HepG2 (cell line): ENCODE measurements around the gene MRPL3. TPM values are rescaled to one million over a fixed set of nuclear protein-coding genes. Genes with fewer than 3 reads are reported as not detected.

Experiments
- ATAC-seq: fragments of 200-7000 bp; cut with Tn5 transposase; 3 replicates; pipeline ENCODE4 v1.9.1; 2020; ENCODE audit warnings: mild to moderate bottlenecking, moderate library complexity
- BruUV-seq: library from RNA; stranded (reverse); fragments of 400-500 nt; replicated peaks from 2 replicates; lab custom pipeline; 2021; lab: Mats Ljungman, UMichigan
- CTCF ChIA-PET: fragments of 300-600 bp; formaldehyde crosslinking; extraction: SDS; loops from one replicate; lab custom pipeline; 2021; ENCODE audit warnings: low total read pairs, inconsistent platforms, low intra/inter-chr PET ratio; lab: Yijun Ruan, JAX
- POLR2A ChIA-PET: fragments of 350-600 bp; sonication (Branson Sonifier 250); formaldehyde crosslinking; loops from one replicate; lab custom pipeline; 2020; ENCODE audit warnings: antibody characterized with exemption, inconsistent platforms; lab: Yijun Ruan, JAX
- DNase-seq: peaks from one replicate; pipeline ENCODE4 v3.0.0-alpha.2; 2015; ENCODE audit warnings: low spot score
- FAIRE-seq: peaks from 3 replicates; lab custom pipeline; 2011; peaks lifted over from hg19 to GRCh38; lab: Jason Lieb, UNC
- H2AFZ ChIP-seq: one replicate; pipeline ENCODE4 v1.6.1; 2011; ENCODE audit warnings: low read length, inconsistent platforms
- H3K27ac ChIP-seq: fragments of 300-600 bp; 3 replicates; pipeline ENCODE4 v1.8.0; 2011; ENCODE audit warnings: mixed run types, mild to moderate bottlenecking, mixed read lengths, low read length, inconsistent platforms; ENCODE audit not compliant: insufficient read depth; ENCODE audit errors: extremely low read length
- H3K27me3 ChIP-seq, 2 experiments: fragments of 200-600 bp in 1 of 2; 2 replicates in 1 of 2; 3 replicates in 1 of 2; pipeline versions ENCODE4 v1.6.0 to v1.8.0; 2011; ENCODE audit warnings: low read length in 2 of 2, mild to moderate bottlenecking in 2 of 2, moderate library complexity in 2 of 2, inconsistent platforms in 1 of 2; ENCODE audit not compliant: insufficient read depth in 2 of 2, control insufficient read depth in 1 of 2
- H3K36me3 ChIP-seq, 2 experiments: fragments of 200-600 bp in 1 of 2; replicated peaks in 1 of 2; 2 replicates in 1 of 2; 3 replicates in 1 of 2; pipeline versions ENCODE4 v1.5.1 to v1.8.0; 2011; ENCODE audit warnings: low read length in 2 of 2, inconsistent platforms in 1 of 2; ENCODE audit not compliant: insufficient read depth in 2 of 2, control insufficient read depth in 1 of 2
- H3K4me1 ChIP-seq: 2 replicates; pipeline ENCODE4 v1.5.1; 2012; ENCODE audit warnings: low read length, inconsistent platforms; ENCODE audit not compliant: insufficient read depth
- H3K4me2 ChIP-seq: 2 replicates; pipeline ENCODE4 v1.6.0; 2011; ENCODE audit warnings: low read depth, low read length, inconsistent platforms
- H3K4me3 ChIP-seq, 3 experiments: fragments of 200-600 bp in 1 of 3; sonication (generic), shearing (Covaris generic) in 1 of 3; replicated peaks in 1 of 3; 2 replicates each; pipeline ENCODE4 v1.5.1; 2011 to 2016; ENCODE audit warnings: low read length in 3 of 3, inconsistent platforms in 2 of 3, low read depth in 2 of 3, mild to moderate bottlenecking in 2 of 3, control low read depth in 1 of 3, mixed read lengths in 1 of 3; ENCODE audit not compliant: insufficient read depth in 1 of 3
- H3K79me2 ChIP-seq: one replicate; pipeline ENCODE4 v1.6.1; 2011; ENCODE audit warnings: low read length, inconsistent platforms; ENCODE audit not compliant: insufficient read depth
- H3K9ac ChIP-seq: 2 replicates; pipeline ENCODE4 v1.6.0; 2011; ENCODE audit warnings: mild to moderate bottlenecking, low read depth, low read length, inconsistent platforms; ENCODE audit not compliant: insufficient read depth
- H3K9me3 ChIP-seq: 2 replicates; pipeline ENCODE4 v1.5.1; 2012; ENCODE audit warnings: mild to moderate bottlenecking, low read length
- H4K20me1 ChIP-seq: 2 replicates; pipeline ENCODE4 v1.6.0; 2011; ENCODE audit warnings: inconsistent platforms, mild to moderate bottlenecking, low read length, moderate library complexity; ENCODE audit not compliant: insufficient read depth
- HOXD1 ChIP-seq: sonication (generic); formaldehyde crosslinking; IDR thresholded peaks from 2 replicates; pipeline ENCODE4 v1.5.0; 2020; ENCODE audit warnings: missing genetic modification reagents
- KDM6A ChIP-seq: IDR thresholded peaks from 2 replicates; pipeline ENCODE4 v1.6.1; 2016; ENCODE audit warnings: low read depth
- NFE2L2 ChIP-seq: fragments of 150-350 bp; IDR thresholded peaks from 2 replicates; pipeline ENCODE4 v1.6.1; 2014; ENCODE audit warnings: low read length
- PCBP1 ChIP-seq: fragments of 200-400 bp; formaldehyde crosslinking; IDR thresholded peaks from 2 replicates; pipeline ENCODE4 v1.6.1; 2017; ENCODE audit warnings: mild to moderate bottlenecking, low read depth, low read length, borderline replicate concordance
- SMYD3 ChIP-seq: sonication (generic); formaldehyde crosslinking; IDR thresholded peaks from 2 replicates; pipeline ENCODE4 v1.8.1; 2023; ENCODE audit warnings: mild to moderate bottlenecking, missing genetic modification reagents
- SNRNP70 ChIP-seq: fragments of 200-400 bp; formaldehyde crosslinking; IDR thresholded peaks from 2 replicates; pipeline ENCODE4 v1.6.1; 2017; ENCODE audit warnings: mild to moderate bottlenecking, low read depth, low read length, moderate library complexity
- ZC3H4 ChIP-seq: sonication (generic); formaldehyde crosslinking; IDR thresholded peaks from 2 replicates; pipeline ENCODE4 v1.4.0; 2020; ENCODE audit warnings: missing genetic modification reagents, borderline replicate concordance
- ZKSCAN8 ChIP-seq: IDR thresholded peaks from 2 replicates; pipeline ENCODE4 v1.6.1; 2016; ENCODE audit warnings: borderline replicate concordance, missing genetic modification reagents, missing compliant biosample characterization
- ZNF207 ChIP-seq: fragments of 450-650 bp; IDR thresholded peaks from 2 replicates; pipeline ENCODE4 v1.6.1; 2016; ENCODE audit warnings: antibody characterized with exemption, borderline replicate concordance
- ZNF766 ChIP-seq: sonication (generic); formaldehyde crosslinking; IDR thresholded peaks from 2 replicates; pipeline ENCODE4 v1.5.0; 2020; ENCODE audit warnings: missing genetic modification reagents, borderline replicate concordance
- WGBS: methylation state at CpG from one replicate; pipeline ENCODE4 v1.1.6; 2017; ENCODE audit warnings: low lambda C conversion rate; 5-methylcytosine and 5-hydroxymethylcytosine counted together
- in situ Hi-C: cut with HindIII; loops from 2 replicates; pipeline ENCODE4 v1.10.0; 2017; ENCODE audit warnings: low pct_unique_long_range_greater_than_20kb; ENCODE audit not compliant: extremely low pct_ligation_motif_present
- intact Hi-C: fragments of 100-400 bp; cut with micrococcal nuclease; formaldehyde crosslinking; loops from one replicate; pipeline ENCODE4 v1.10.0; 2022; ENCODE audit not compliant: unreplicated experiment
- polyA plus RNA-seq, 8 experiments: library from polyadenylated mRNA; depleted of rRNA in 3 of 8; stranded (reverse) in 7 of 8; unstranded in 1 of 8; fragments of >200 nt; fragmentation: Illumina TruSeq in 4 of 8; extraction: Trizol in 4 of 8; gene quantifications; 2 replicates each; pipeline versions ENCODE4 v1.2.1 to v1.2.3, GENCODE V29; 2011 to 2016; ENCODE audit warnings: low read depth in 4 of 8, missing spikeins in 1 of 8, mixed read lengths in 1 of 8; ENCODE audit not compliant: insufficient read depth in 1 of 8
- total RNA-seq, 5 experiments: library from RNA; depleted of rRNA; stranded (reverse); fragments of >200 nt; fragmentation: Illumina TruSeq; extraction: Trizol; gene quantifications; 2 replicates each; pipeline ENCODE4 v1.2.3, GENCODE V29; 2016; ENCODE audit warnings: low read depth in 1 of 5
- TF ChIP-seq, protein P1 (sequence below): sonication (generic); formaldehyde crosslinking; IDR thresholded peaks from 2 replicates; pipeline ENCODE4 v1.8.1; 2022; ENCODE audit warnings: low read depth, mild to moderate bottlenecking, missing genetic modification reagents

The MRPL3 gene
- total and polyA plus RNA-seq, 2 of the 13 experiments (the other 11 are each of a cell fraction or from before 2014, with no cell fraction given), result 114 to 172 TPM

DNA sequence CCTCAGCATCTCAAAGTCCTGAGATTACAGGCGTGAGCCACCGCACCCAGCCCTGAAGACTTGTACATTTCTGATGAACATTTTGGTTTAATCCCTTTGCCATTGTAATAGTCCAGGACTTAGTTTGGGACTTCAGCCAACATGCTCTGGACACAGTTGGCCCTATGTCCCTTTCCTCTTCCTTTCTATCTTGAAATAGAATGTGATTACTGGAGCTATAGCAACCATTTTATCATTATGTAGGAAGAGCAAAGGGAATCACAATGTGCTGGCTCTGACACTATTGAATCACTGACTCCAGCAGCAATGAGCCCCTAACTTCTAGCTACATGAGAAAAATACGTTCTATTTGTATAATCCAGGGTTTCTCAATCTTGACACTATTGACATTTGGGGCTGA is 34.8 kb upstream of the MRPL3 start (continued):
- TF ChIP-seq, protein P1, sequence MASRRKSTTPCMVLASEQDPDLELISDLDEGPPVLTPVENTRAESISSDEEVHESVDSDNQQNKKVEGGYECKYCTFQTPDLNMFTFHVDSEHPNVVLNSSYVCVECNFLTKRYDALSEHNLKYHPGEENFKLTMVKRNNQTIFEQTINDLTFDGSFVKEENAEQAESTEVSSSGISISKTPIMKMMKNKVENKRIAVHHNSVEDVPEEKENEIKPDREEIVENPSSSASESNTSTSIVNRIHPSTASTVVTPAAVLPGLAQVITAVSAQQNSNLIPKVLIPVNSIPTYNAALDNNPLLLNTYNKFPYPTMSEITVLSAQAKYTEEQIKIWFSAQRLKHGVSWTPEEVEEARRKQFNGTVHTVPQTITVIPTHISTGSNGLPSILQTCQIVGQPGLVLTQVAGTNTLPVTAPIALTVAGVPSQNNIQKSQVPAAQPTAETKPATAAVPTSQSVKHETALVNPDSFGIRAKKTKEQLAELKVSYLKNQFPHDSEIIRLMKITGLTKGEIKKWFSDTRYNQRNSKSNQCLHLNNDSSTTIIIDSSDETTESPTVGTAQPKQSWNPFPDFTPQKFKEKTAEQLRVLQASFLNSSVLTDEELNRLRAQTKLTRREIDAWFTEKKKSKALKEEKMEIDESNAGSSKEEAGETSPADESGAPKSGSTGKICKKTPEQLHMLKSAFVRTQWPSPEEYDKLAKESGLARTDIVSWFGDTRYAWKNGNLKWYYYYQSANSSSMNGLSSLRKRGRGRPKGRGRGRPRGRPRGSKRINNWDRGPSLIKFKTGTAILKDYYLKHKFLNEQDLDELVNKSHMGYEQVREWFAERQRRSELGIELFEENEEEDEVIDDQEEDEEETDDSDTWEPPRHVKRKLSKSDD (CRISPR knock-in tag), result no peak
- TF ChIP-seq, all 625 proteins: peak for 0

DNA sequence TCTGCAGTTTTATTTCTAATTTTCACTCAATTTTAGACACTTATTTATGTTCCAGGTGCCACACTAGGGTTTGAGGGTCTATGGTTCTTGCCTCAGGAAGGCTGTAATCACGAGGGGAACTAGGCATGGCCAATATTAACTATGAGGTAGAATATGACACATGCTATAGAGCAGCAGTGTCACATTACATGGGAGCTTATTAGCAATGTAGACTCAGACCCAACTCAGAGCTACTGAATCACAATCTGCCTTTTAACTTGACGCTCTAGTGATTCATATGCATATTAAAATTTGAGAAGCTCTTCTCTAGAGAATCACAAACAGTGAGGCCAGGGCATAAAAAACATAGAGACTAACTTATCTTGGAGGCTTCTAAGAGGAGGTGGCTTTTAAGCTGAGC is 32.8 kb upstream of the MRPL3 start:
- H3K4me3 ChIP-seq, result no peak overlapping the region
- ATAC-seq (no peak), FAIRE-seq (no peak), DNase-seq (no peak)
- no peaks in the 10 kb centered on the region for H3K9me3 ChIP-seq
- in situ Hi-C loops, result no loop called here
- H3K27ac ChIP-seq, result no peak overlapping the region
- H3K9ac ChIP-seq, result no peak overlapping the region
- TF ChIP-seq ZKSCAN8 (CRISPR knock-in tag), result no peak
- no peak for TF ChIP-seq ZNF766 (CRISPR knock-in tag)
- TF ChIP-seq PCBP1, result no peak
- TF ChIP-seq ZC3H4 (CRISPR knock-in tag), result no peak
- no peak for TF ChIP-seq SNRNP70
- no peak for TF ChIP-seq ZNF207
- no peak for TF ChIP-seq HOXD1 (CRISPR knock-in tag)
- no peak for TF ChIP-seq SMYD3
- no peak for TF ChIP-seq NFE2L2
- no peak for TF ChIP-seq KDM6A
- no TSS peak for BruUV-seq
- ChIA-PET POLR2A (no interaction called here), CTCF (no interaction called here)
- H3K36me3 ChIP-seq, result no peaks in the 10 kb centered on the region
- H3K4me1 ChIP-seq, result no peaks in the 10 kb centered on the region
- H3K4me2 ChIP-seq, result no peak overlapping the region
- H4K20me1 ChIP-seq, result no peaks in the 10 kb centered on the region
- H3K27me3 ChIP-seq, result no peaks in the 10 kb centered on the region
- WGBS, result 0% methylated on average over 2 of the region's 2 CpGs
- intact Hi-C loops, result no loop called here
- no peaks in the 10 kb centered on the region for H3K79me2 ChIP-seq
- H2AFZ ChIP-seq, result no peak overlapping the region
